ENCODE data around the gene GBP7. TPM values are rescaled to one million over a fixed set of nuclear protein-coding genes. Genes with fewer than 3 reads are reported as not detected.

GBP7 gene
- total RNA-seq, 1 experiment from 2014 or later: not detected

DNA sequence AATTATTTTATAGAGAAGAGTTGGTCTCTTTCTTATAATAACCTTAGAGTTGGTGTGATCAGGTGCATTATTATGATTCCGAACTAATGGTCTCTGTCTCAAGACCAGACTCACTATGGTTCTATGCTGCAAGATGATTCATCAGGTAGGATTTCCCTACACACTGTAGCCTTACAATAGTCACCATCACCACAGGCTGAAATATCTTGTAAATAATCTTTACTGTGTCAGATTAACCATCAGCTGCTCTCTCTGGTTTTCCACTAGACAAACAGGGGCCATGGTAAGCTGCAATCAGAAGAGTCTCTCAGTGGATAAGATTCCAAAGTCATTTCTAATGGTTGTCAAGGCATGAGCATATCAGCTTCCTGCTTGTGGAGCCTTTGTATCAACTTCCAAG is 27.4 kb upstream of the GBP7 start:
- Histone ChIP-seq H3K36me3 (ENCODE audit: insufficient read depth, low read length, poor library complexity, severe bottlenecking) (no peaks in the 10 kb centered on the region), H3K4me3 (ENCODE audit: low read depth, low read length, poor library complexity, severe bottlenecking) (no peak overlapping the region), H3K9me3 (ENCODE audit: low read depth, low read length, poor library complexity, severe bottlenecking) (peaks cover 10% of the 10 kb centered on the region), H3K27me3 (replicated peaks; ENCODE audit: insufficient read depth, low read depth, low read length, poor library complexity) (no peaks in the 10 kb centered on the region), H3K4me1 (ENCODE audit: insufficient read depth, low read length, poor library complexity, severe bottlenecking) (peaks cover 23% of the 10 kb centered on the region), H3K27ac (ENCODE audit: low read depth, low read length, poor library complexity, severe bottlenecking) (no peak overlapping the region)
- TF ChIP-seq EZH2 (IDR thresholded peaks at IDR 0.05; ENCODE audit: borderline replicate concordance, low read depth, low read length, poor library complexity, severe bottlenecking): no peak
- TF ChIP-seq, protein P1, sequence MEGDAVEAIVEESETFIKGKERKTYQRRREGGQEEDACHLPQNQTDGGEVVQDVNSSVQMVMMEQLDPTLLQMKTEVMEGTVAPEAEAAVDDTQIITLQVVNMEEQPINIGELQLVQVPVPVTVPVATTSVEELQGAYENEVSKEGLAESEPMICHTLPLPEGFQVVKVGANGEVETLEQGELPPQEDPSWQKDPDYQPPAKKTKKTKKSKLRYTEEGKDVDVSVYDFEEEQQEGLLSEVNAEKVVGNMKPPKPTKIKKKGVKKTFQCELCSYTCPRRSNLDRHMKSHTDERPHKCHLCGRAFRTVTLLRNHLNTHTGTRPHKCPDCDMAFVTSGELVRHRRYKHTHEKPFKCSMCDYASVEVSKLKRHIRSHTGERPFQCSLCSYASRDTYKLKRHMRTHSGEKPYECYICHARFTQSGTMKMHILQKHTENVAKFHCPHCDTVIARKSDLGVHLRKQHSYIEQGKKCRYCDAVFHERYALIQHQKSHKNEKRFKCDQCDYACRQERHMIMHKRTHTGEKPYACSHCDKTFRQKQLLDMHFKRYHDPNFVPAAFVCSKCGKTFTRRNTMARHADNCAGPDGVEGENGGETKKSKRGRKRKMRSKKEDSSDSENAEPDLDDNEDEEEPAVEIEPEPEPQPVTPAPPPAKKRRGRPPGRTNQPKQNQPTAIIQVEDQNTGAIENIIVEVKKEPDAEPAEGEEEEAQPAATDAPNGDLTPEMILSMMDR (conservative IDR thresholded peaks at IDR 0.05; ENCODE audit: low read depth, low read length): no peak
- intact Hi-C loops (cut with micrococcal nuclease; ENCODE audit: unreplicated experiment): no loop called here
- POLR2A ChIA-PET (ENCODE audit: low non-redundant PET): no interaction called here
- no peak for DNase-seq (ENCODE audit: low spot score)
- BruUV-seq (replicated peaks): no TSS peak
- CTCF ChIA-PET: no interaction called here

DNA sequence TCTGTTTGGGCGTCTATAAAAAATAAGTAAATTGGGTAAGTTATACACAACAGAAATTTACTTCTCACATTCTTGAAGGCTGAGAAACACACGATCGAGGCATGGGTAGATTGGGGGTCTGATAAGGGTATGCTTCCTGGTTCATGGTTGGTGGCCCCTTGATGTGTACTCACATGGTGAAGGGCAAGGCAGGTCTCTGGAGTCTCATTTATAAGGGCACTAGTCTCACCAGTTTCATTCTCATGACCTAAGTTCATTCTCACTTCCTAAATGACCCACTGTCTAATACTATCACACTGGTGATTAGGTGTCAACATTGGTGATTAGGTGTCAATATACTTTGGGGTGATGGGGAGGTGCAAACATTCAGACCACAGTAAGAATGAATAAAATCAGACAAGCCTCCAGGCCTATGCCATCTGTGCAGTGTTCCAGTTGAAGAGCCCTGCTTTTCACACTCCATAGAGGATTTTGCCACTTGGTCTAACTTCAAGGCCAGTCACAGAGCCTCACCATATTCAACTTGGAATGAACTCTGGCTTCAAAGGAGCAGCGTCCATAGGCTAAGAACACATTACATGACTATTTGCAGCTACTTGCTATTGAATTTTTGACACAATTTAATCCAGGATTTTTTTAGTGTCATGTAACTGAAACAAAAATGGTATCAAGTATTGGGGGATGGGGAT is 25.4 kb upstream of the GBP7 start:
- intact Hi-C loops (cut with micrococcal nuclease; ENCODE audit: unreplicated experiment): no loop called here
- H3K9me3 ChIP-seq (ENCODE audit: low read depth, low read length, poor library complexity, severe bottlenecking): peaks cover 10% of the 10 kb centered on the region
- no peaks in the 10 kb centered on the region for H3K36me3 ChIP-seq (ENCODE audit: insufficient read depth, low read length, poor library complexity, severe bottlenecking)
- ChIA-PET POLR2A (ENCODE audit: low non-redundant PET) (no interaction called here), CTCF (no interaction called here)
- BruUV-seq (replicated peaks): no TSS peak
- TF ChIP-seq, protein P1 (conservative IDR thresholded peaks at IDR 0.05; ENCODE audit: low read depth, low read length): no peak
- TF ChIP-seq EZH2 (IDR thresholded peaks at IDR 0.05; ENCODE audit: borderline replicate concordance, low read depth, low read length, poor library complexity, severe bottlenecking): no peak
- H3K27me3 ChIP-seq (replicated peaks; ENCODE audit: insufficient read depth, low read depth, low read length, poor library complexity): no peaks in the 10 kb centered on the region
- H3K4me3 ChIP-seq (ENCODE audit: low read depth, low read length, poor library complexity, severe bottlenecking): no peak overlapping the region
- DNase-seq (ENCODE audit: low spot score): no peak
- H3K4me1 ChIP-seq (ENCODE audit: insufficient read depth, low read length, poor library complexity, severe bottlenecking): peaks cover 23% of the 10 kb centered on the region
- H3K27ac ChIP-seq (ENCODE audit: low read depth, low read length, poor library complexity, severe bottlenecking): no peak overlapping the region

DNA sequence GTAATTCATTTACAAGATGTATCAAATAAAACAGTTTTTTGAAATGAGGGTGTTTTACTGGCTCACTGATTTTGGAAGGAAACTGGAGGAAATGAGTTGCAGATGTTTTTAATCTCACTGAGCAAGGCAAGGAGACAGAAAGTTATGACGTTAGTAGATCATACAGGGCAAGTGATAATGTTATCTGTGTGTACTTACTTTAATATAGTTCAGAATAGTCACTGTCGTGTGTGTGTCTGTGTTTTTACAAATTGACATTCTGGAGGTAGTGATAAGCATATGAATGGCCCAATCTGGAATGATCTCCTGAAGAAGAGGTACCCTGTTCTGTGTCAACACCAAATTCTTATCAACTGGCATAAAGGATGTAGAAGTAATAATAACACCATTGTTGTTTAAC is 24.9 kb upstream of the GBP7 start:
- no peak overlapping the region for H3K4me3 ChIP-seq (ENCODE audit: low read depth, low read length, poor library complexity, severe bottlenecking)
- H3K36me3 ChIP-seq (ENCODE audit: insufficient read depth, low read length, poor library complexity, severe bottlenecking): no peaks in the 10 kb centered on the region
- peaks cover 23% of the 10 kb centered on the region for H3K4me1 ChIP-seq (ENCODE audit: insufficient read depth, low read length, poor library complexity, severe bottlenecking)
- intact Hi-C loops (cut with micrococcal nuclease; ENCODE audit: unreplicated experiment): no loop called here
- H3K27me3 ChIP-seq (replicated peaks; ENCODE audit: insufficient read depth, low read depth, low read length, poor library complexity): no peaks in the 10 kb centered on the region
- ChIA-PET POLR2A (ENCODE audit: low non-redundant PET) (no interaction called here), CTCF (no interaction called here)
- H3K27ac ChIP-seq (ENCODE audit: low read depth, low read length, poor library complexity, severe bottlenecking): no peak overlapping the region
- H3K9me3 ChIP-seq (ENCODE audit: low read depth, low read length, poor library complexity, severe bottlenecking): peaks cover 10% of the 10 kb centered on the region
- peak; percentile 71 for DNase-seq (ENCODE audit: low spot score)
- no TSS peak for BruUV-seq (replicated peaks)
- TF ChIP-seq, protein P1 (conservative IDR thresholded peaks at IDR 0.05; ENCODE audit: low read depth, low read length): no peak
- no peak for TF ChIP-seq EZH2 (IDR thresholded peaks at IDR 0.05; ENCODE audit: borderline replicate concordance, low read depth, low read length, poor library complexity, severe bottlenecking)

Measured in A673 (cell line).